Right lobe of liver (tissue), 6 donors: ENCODE measurements around the gene FOXP1. TPM values are rescaled to one million over a fixed set of nuclear protein-coding genes. Genes with fewer than 3 reads are reported as not detected.

Experiments
- ATAC-seq, 4 donors: fragments of 200-7000 bp; cut with Tn5 transposase; one replicate each; pipeline ENCODE4 v1.9.1; 2020; ENCODE audit warnings: mild to moderate bottlenecking in 4 of 4, moderate library complexity in 4 of 4
- DNase-seq, 3 donors: peaks; one replicate each; pipeline ENCODE4 v3.0.0-alpha.2; 2020
- H3K27ac ChIP-seq, 3 donors: fragments of 200-600 bp; one replicate each; pipeline ENCODE4 v1.8.0; 2022
- H3K27me3 ChIP-seq, 2 donors: fragments of 200-600 bp; one replicate each; pipeline ENCODE4 v1.8.0; 2022
- H3K36me3 ChIP-seq, 4 donors: fragments of 200-600 bp; sonication (generic) in 1 of 4; one replicate each; pipeline versions ENCODE4 v1.5.1 to v1.8.0; 2017 to 2022; ENCODE audit warnings: control low read depth in 1 of 4
- H3K4me1 ChIP-seq, 4 donors: fragments of 200-600 bp; sonication (generic) in 1 of 4; one replicate each; pipeline versions ENCODE4 v1.5.1 to v1.8.0; 2017 to 2022; ENCODE audit warnings: control low read depth in 1 of 4
- H3K4me3 ChIP-seq, 3 donors: fragments of 200-600 bp; one replicate each; pipeline ENCODE4 v1.8.0; 2022
- H3K9me3 ChIP-seq, 4 donors: fragments of 200-600 bp; sonication (generic) in 1 of 4; one replicate each; pipeline versions ENCODE4 v1.5.1 to v1.8.0; 2017 to 2022; ENCODE audit warnings: control low read depth in 1 of 4
- CTCF ChIP-seq, 4 donors: fragments of 200-600 bp in 3 of 4; fragments of 450-650 bp in 1 of 4; IDR thresholded peaks; one replicate each; pipeline versions ENCODE4 v1.5.1 to v1.8.0; 2016 to 2022; ENCODE audit warnings: antibody characterized with exemption in 4 of 4, mild to moderate bottlenecking in 2 of 4
- POLR2A ChIP-seq: fragments of 450-650 bp; IDR thresholded peaks from one replicate; pipeline ENCODE4 v1.6.1; 2017; ENCODE audit warnings: antibody characterized with exemption, mild to moderate bottlenecking
- WGBS: methylation state at CpG from one replicate; pipeline ENCODE4 v1.1.6; 2018; ENCODE audit warnings: low coverage, low lambda C conversion rate; ENCODE audit not compliant: insufficient coverage; ENCODE audit errors: missing lambda C conversion rate; 5-methylcytosine and 5-hydroxymethylcytosine counted together
- intact Hi-C, 2 donors: fragments of 100-400 bp; cut with DNase I; formaldehyde crosslinking; loops; one replicate each; pipeline versions ENCODE4 v1.11.2 to v1.14.1; 2022
- total RNA-seq, 6 experiments: library from RNA; depleted of rRNA in 2 of 6; stranded (reverse); fragments of >200 nt in 2 of 6; fragmentation: NEBNext Ultra II Directional in 3 of 6; extraction: Animal tissue kit (Norgen Biotek cat#: 25700) in 3 of 6; gene quantifications; one replicate each; pipeline versions ENCODE4 v1.1.0 to v1.2.4, GENCODE V29; 2016 to 2023
- donor health status: DM: no; HTN: yes; CAD: no.
- donor health status: DM: no; HTN: no; CAD: no.
- donor health status: DM: no; HTN: no; CAD: no.
- donor health status: DM: no; HTN: yes; CAD: no.
- donor health status: DM: no; HTN: yes; CAD: no.

FOXP1 gene
- total RNA-seq, 6 experiments from 2014 or later = 26.7 to 47.7 (median 35.2) TPM

GRCh38 chr3:71146673-71147072 is 436.9 kb downstream of the FOXP1 start:
- ATAC-seq (no peak), DNase-seq (no peak)
- no peak for TF ChIP-seq CTCF (IDR thresholded peaks at IDR 0.05)
- no peak for TF ChIP-seq POLR2A
- no peaks in the 10 kb centered on the region for H3K36me3 ChIP-seq
- no peaks in the 10 kb centered on the region for H3K9me3 ChIP-seq
- WGBS = 82% methylated on average over 4 of the region's 11 CpGs
- peaks cover 0 to 9% (median 3%) of the 10 kb centered on the region in 4 donors for H3K4me1 ChIP-seq
- H3K27me3 ChIP-seq = no peaks in the 10 kb centered on the region
- no peak overlapping the region for H3K4me3 ChIP-seq
- intact Hi-C loops = no loop called here
- no peak overlapping the region for H3K27ac ChIP-seq

- Histone ChIP-seq H3K36me3 (no peaks in the 10 kb centered on the region), H3K9me3 (no peaks in the 10 kb centered on the region), H3K27ac (no peak overlapping the region), H3K4me1 (peaks cover 0 to 9% (median 4%) of the 10 kb centered on the region in 4 donors), H3K27me3 (no peaks in the 10 kb centered on the region), H3K4me3 (no peak overlapping the region)
- WGBS = 85% methylated on average over 4 of the region's 4 CpGs
- no peak for TF ChIP-seq CTCF (IDR thresholded peaks at IDR 0.05)
- no peak for TF ChIP-seq POLR2A
- no peak for DNase-seq
- ATAC-seq = no peak
- intact Hi-C loops = no loop called here
These were observed 437.6 kb downstream of the FOXP1 start for GRCh38 chr3:71145954-71146353.

- no peak overlapping the region for H3K27ac ChIP-seq
- WGBS = 85% methylated on average over 9 of the region's 9 CpGs
- no peak for ATAC-seq
These were observed 438.8 kb downstream of the FOXP1 start for GRCh38 chr3:71144525-71145253.

GRCh38 chr3:71143493-71143892 is 440.0 kb downstream of the FOXP1 start:
- WGBS = 97% methylated on average over 4 of the region's 4 CpGs

More at GRCh38 chr3:71144525-71145253, 438.8 kb downstream of the FOXP1 start:
- H3K4me3 ChIP-seq = no peak overlapping the region
- H3K27me3 ChIP-seq = no peaks in the 10 kb centered on the region
- H3K36me3 ChIP-seq = no peaks in the 10 kb centered on the region
- DNase-seq = no peak
- no peaks in the 10 kb centered on the region for H3K9me3 ChIP-seq
- H3K4me1 ChIP-seq = peaks cover 0 to 11% (median 4%) of the 10 kb centered on the region in 4 donors
- intact Hi-C loops = no loop called here
- TF ChIP-seq POLR2A = no peak
- TF ChIP-seq CTCF (IDR thresholded peaks at IDR 0.05) = no peak

More at GRCh38 chr3:71143493-71143892, 440.0 kb downstream of the FOXP1 start:
- Histone ChIP-seq H3K27me3 (no peaks in the 10 kb centered on the region), H3K4me1 (peaks cover 0 to 11% (median 4%) of the 10 kb centered on the region in 4 donors), H3K36me3 (no peaks in the 10 kb centered on the region), H3K4me3 (no peak overlapping the region), H3K27ac (peak overlapping the region in 1 of 3 donors; percentile 79), H3K9me3 (no peaks in the 10 kb centered on the region)
- TF ChIP-seq POLR2A = no peak
- no peak for TF ChIP-seq CTCF (IDR thresholded peaks at IDR 0.05)
- DNase-seq (no peak), ATAC-seq (no peak)
- intact Hi-C loops = no loop called here
